Mucosa of gallbladder (tissue), 1 donor: Measurements from ENCODE around the gene SPATS1. TPM values are rescaled to one million over a fixed set of nuclear protein-coding genes. Genes with fewer than 3 reads are reported as not detected.

Source experiments
- DNase-seq: peaks from one replicate; pipeline ENCODE4 v3.0.0-alpha.2; 2020; ENCODE audit warnings: low spot score
- total RNA-seq: library from RNA; stranded (reverse); gene quantifications from one replicate; pipeline ENCODE4 v1.2.1, GENCODE V29; 2021
- donor health status: DM: no; HTN: no; CAD: no.

SPATS1 gene
- total RNA-seq, 1 donor from 2014 or later, result not detected

DNA sequence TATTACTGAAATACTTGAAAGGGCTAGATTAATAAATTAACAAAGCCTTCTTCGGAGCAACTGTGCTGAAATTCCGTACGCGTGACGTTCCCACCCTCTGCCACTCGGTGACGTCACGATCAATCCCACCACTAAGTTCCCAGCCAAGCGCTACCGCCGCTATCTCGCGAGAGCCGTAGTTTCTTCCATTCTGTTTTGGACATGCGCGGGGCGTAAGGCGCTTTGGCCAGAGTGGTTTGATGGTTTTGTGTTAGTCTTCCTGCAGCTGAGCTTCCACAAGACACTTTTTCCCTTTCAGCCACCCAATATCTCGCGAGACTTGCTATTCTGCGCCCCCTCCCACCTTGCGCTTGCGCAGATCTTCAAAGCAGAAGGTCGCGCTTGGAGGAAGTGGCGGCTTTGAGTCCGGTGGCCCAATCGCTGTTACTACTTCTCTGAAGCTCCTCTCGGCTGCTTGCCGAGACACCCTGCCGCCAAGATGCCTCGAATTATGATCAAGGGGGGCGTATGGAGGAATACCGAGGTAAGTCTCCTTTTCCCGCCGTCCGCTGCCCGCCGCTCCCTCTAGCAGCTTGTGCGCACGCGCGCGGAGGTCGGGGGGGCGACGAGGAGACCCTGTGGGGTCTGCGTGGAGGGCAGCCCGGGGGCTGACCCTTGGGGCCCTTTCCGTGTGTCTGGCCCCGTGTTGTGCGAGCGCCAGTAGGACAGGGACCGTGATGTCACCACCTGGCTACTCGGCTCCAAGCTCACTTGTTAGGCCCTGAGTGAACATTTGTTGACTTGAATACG is 45.1 kb downstream of the SPATS1 start, which contains the start of gene CDC5L:
Gene CDC5L, plus strand, starts transcription at position 361 of the 789 bp plus-strand sequence. Its CDS starts 118 bp downstream, at position 479.
- peak; percentile 98 for DNase-seq

DNA sequence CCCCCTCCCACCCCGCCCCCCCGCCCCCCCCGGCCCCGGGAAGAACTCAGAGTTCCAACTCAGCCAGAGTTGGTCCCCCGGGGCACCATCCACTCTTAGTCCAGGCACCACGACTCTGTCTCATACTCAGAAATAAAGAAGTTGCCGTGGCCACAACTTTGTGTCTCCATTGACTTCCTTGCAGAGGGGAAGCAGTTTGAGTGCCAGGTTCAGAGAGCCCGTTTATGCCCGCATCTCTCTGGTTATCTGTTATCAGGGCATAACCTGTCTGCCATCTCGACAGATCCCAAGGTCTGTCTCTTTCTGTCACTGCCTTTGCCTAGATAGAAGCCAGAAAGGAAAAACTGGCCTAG is 45.7 kb downstream of the SPATS1 start:
- no peak for DNase-seq

DNA sequence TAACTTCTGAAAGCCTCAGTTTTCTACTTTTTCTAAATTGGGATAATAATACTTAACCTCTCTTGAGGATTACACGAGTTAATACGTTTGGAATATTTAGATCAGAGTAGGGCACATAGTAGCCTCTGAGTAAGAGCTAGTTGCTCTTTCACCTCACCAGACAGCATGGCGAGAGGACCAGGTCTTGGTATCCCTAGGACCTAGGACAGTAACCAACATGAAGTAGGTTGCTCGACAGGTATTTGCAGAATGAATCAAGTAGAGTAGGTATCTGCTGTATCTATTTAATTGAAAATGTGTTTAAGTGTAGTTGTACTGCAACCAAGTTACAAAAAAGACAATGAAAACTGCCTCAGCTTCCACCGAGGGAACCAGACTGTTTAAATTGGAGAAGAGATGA is 46.4 kb downstream of the SPATS1 start:
- no peak for DNase-seq

DNA sequence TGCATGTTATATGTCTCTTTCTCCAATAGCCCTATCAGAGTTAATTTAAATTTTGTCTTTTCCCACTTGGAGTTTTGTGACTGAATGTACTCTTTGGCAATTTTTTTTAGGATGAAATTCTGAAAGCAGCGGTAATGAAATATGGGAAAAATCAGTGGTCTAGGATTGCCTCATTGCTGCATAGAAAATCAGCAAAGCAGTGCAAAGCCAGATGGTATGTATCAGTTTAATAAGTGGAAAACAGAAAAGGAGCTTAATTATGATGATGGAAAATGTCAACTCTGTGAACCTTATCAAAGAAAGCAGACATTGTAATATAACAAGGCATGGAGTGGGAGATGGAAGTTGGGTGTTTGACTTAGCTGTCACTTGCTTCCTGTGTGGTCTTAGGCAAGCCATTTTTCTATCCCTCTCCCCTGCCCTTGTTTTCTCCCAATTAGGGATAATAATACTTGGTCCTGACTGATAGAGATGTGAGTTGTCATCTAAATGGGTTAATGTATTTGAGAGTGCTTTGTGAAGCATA is 47.8 kb downstream of the SPATS1 start:
- no peak for DNase-seq

Other genes with a start within 250 kb of the SPATS1 start
- gene MRPL14, start 215.2 kb upstream of the SPATS1 start, total RNA-seq, result 30.7 TPM
- gene TMEM63B, start 215.1 kb upstream of the SPATS1 start, total RNA-seq, result 71.8 TPM
- gene CAPN11, start 183.8 kb upstream of the SPATS1 start, total RNA-seq, result 0.95 TPM
- gene MYMX, start 125.7 kb upstream of the SPATS1 start, total RNA-seq, result 0.26 TPM
- gene SLC29A1, start 119.1 kb upstream of the SPATS1 start, total RNA-seq, result 66.1 TPM
- gene HSP90AB1, start 95.5 kb upstream of the SPATS1 start, total RNA-seq, result 893 TPM
- 50.8 TPM for gene SLC35B2, start 85.1 kb upstream of the SPATS1 start, total RNA-seq
- 10.9 TPM for gene NFKBIE, start 77.1 kb upstream of the SPATS1 start, total RNA-seq
- 0.12 TPM for gene TMEM151B, start 72.2 kb upstream of the SPATS1 start, total RNA-seq
- 28.6 TPM for gene AARS2, start 29.3 kb upstream of the SPATS1 start, total RNA-seq
- gene CDC5L, start 45.1 kb downstream of the SPATS1 start, total RNA-seq, result 18.8 TPM